ENCODE measurements around the gene U2SURP.

DNA sequence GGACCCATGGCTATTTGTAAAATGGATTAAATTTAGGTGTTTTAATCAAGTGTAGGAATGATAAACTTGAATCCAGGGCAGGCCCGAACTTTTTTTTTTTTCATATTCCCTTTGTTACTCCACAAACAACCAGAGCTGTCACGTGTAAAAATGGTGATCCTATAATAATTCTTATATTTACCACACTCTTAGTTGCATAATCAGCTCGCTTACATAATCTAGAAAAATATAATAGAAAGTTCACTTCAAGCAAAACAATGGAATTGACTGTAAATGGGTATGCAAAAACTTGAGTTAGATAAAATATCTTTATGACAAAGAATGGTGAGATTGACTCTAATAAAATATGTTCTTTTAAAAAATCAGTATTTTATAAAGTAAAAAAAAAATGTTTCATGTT is 35.8 kb upstream of the U2SURP start:
- TF ChIP-seq, protein P1, sequence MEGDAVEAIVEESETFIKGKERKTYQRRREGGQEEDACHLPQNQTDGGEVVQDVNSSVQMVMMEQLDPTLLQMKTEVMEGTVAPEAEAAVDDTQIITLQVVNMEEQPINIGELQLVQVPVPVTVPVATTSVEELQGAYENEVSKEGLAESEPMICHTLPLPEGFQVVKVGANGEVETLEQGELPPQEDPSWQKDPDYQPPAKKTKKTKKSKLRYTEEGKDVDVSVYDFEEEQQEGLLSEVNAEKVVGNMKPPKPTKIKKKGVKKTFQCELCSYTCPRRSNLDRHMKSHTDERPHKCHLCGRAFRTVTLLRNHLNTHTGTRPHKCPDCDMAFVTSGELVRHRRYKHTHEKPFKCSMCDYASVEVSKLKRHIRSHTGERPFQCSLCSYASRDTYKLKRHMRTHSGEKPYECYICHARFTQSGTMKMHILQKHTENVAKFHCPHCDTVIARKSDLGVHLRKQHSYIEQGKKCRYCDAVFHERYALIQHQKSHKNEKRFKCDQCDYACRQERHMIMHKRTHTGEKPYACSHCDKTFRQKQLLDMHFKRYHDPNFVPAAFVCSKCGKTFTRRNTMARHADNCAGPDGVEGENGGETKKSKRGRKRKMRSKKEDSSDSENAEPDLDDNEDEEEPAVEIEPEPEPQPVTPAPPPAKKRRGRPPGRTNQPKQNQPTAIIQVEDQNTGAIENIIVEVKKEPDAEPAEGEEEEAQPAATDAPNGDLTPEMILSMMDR (IDR thresholded peaks at IDR 0.05) = no peak
- TF ChIP-seq POLR2A (IDR thresholded peaks at IDR 0.05) = no peak

All from lower leg skin (tissue), 3 donors.